HG03469 (cell line): ENCODE data around the gene SMOC1.

Source experiments
- ATAC-seq: cut with Tn5 transposase; IDR thresholded peaks from one replicate; pipeline ENCODE4 v1.9.1; 2021; ENCODE audit warnings: mild to moderate bottlenecking, moderate library complexity, moderate number of reproducible peaks; ENCODE audit not compliant: unreplicated experiment

The SMOC1 gene

GRCh38 chr14:70004791-70005190, 125.6 kb downstream of the SMOC1 start:
- ATAC-seq, result no peak

- no peak for ATAC-seq
These were observed 126.1 kb downstream of the SMOC1 start for GRCh38 chr14:70005281-70005805.

- no peak for ATAC-seq
These were observed 127.5 kb downstream of the SMOC1 start for GRCh38 chr14:70006699-70007098.

- no peak for ATAC-seq
These were observed 129.4 kb downstream of the SMOC1 start for GRCh38 chr14:70008284-70009262.

GRCh38 chr14:70009961-70010360, 130.7 kb downstream of the SMOC1 start:
- ATAC-seq, result no peak

- no peak for ATAC-seq
These were observed 131.9 kb downstream of the SMOC1 start for GRCh38 chr14:70011098-70011497.

GRCh38 chr14:70011708-70012107, 132.5 kb downstream of the SMOC1 start:
- no peak for ATAC-seq

GRCh38 chr14:70013271-70013873, 134.2 kb downstream of the SMOC1 start:
- ATAC-seq, result no peak

GRCh38 chr14:70014406-70015095, 135.3 kb downstream of the SMOC1 start:
- no peak for ATAC-seq

GRCh38 chr14:70018230-70018629, 139.0 kb downstream of the SMOC1 start:
- no peak for ATAC-seq

GRCh38 chr14:70018713-70019211, 139.5 kb downstream of the SMOC1 start:
- no peak for ATAC-seq

GRCh38 chr14:70019695-70020094, 140.5 kb downstream of the SMOC1 start:
- no peak for ATAC-seq

- ATAC-seq, result no peak
These were observed 141.3 kb downstream of the SMOC1 start for GRCh38 chr14:70020352-70021170.

GRCh38 chr14:70021548-70022220, 142.5 kb downstream of the SMOC1 start:
- no peak for ATAC-seq

GRCh38 chr14:70022771-70023445, 143.7 kb downstream of the SMOC1 start:
- no peak for ATAC-seq

- ATAC-seq, result no peak
These were observed 144.7 kb downstream of the SMOC1 start for GRCh38 chr14:70023871-70024270.

- no peak for ATAC-seq
These were observed 148.7 kb downstream of the SMOC1 start for GRCh38 chr14:70027785-70028428.

GRCh38 chr14:70029296-70030132, 150.3 kb downstream of the SMOC1 start:
- no peak for ATAC-seq
